HG02642 (cell line): ENCODE measurements around the gene TANGO6.
"Not testable (repeated sequence)": the region's sequence is repeated elsewhere in the genome, so short reads cannot be mapped to it uniquely, and the experiment has no call there.

Source experiments
- ATAC-seq: cut with Tn5 transposase; IDR thresholded peaks from one replicate; pipeline ENCODE4 v1.9.1; 2021; ENCODE audit warnings: mild to moderate bottlenecking; ENCODE audit not compliant: unreplicated experiment, poor library complexity

Gene TANGO6

GRCh38 chr16:68954911-68955635, 111.7 kb downstream of the TANGO6 start:
- ATAC-seq, result no peak

DNA sequence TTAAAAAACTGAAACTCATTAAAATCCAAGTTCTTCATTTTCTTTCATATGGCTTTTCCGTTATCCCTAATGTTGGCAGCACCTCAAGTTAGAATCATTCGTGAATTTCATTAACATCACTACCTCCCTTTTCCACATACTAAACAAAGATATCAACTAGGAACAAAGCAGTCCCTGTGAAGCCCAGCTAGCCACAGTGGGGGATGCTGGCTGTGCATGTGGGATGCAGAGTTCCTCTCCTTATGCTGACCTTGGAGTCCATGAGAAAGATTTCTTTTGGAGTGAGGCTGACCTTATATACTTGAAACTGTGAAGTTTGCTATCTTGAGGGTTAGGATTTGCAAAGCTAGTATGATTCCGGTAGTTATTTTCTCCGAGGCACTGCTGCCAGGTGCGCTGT, 117.6 kb downstream of the TANGO6 start:
- ATAC-seq, result no peak

GRCh38 chr16:68961778-68962402, 118.6 kb downstream of the TANGO6 start:
- ATAC-seq, result no peak

DNA sequence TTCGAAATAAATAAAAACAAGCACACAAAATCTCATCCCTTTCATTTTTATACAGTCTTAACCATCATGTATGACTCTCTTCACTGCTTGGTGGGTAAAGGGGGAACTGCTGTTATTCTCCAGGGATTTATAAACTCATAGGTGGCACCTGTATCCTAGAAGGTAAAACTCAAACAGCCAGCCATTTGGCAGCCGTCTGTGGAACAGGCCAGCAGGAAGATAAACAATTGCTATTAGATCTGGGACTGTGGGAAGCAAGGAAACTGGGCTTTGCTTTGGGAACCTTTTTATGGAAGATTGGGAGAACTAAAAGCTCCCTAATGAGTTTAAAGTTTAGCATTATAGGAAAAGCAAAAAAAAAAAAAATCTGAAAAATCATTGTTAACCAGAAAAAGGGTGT, 126.0 kb downstream of the TANGO6 start:
- ATAC-seq, result no peak

- no peak for ATAC-seq
These were observed 128.7 kb downstream of the TANGO6 start for GRCh38 chr16:68972013-68972412.

- no peak for ATAC-seq
These were observed 129.4 kb downstream of the TANGO6 start for GRCh38 chr16:68972720-68973119.

DNA sequence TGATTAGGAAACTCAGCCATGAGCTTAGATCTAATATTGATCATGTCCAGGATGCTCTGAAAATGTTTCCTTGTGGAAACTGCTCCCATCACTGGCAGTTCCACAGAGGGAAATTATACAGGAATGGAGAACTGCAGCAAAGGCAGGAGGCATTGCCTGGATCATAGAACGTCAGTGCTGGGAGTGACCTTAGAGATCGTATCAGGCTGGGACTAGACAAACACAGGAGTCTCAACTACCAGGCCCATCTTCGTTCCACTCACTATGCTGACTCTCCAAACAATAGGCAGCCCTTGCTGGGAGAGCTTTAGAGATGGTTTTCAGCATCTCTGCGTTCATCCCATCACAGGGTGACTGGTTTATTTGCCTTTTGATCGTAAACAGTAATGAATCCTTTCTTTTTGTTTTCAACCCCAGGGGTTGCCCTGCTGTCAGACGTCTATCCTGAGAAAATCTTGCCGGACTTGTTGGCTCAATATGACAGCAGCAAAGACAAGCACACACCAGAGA, 130.3 kb downstream of the TANGO6 start:
- no peak for ATAC-seq

- no peak for ATAC-seq
These were observed 135.1 kb downstream of the TANGO6 start for GRCh38 chr16:68978303-68978954.

- ATAC-seq, result no peak
These were observed 137.5 kb downstream of the TANGO6 start for GRCh38 chr16:68980695-68981315.

DNA sequence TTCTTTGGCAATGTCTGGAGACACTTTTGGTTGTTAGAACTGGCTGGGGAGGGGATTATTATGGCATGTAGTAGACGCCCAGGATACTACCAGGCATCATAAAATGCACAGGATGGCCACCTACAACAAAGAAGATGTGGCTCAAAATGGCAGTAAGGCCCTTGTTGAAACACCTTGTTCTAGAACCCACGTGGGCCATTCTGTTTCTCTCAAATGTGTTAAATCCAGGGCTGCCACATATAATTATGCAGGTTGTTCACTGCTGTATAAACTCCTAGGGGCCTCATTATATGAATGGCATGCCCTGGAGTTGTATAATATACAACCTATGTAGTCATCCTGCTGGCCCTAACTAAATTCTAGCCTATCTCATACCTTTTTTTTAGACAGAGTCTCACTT, 138.6 kb downstream of the TANGO6 start:
- ATAC-seq, result no peak

- no peak for ATAC-seq
These were observed 141.1 kb downstream of the TANGO6 start for GRCh38 chr16:68984467-68984866.

DNA sequence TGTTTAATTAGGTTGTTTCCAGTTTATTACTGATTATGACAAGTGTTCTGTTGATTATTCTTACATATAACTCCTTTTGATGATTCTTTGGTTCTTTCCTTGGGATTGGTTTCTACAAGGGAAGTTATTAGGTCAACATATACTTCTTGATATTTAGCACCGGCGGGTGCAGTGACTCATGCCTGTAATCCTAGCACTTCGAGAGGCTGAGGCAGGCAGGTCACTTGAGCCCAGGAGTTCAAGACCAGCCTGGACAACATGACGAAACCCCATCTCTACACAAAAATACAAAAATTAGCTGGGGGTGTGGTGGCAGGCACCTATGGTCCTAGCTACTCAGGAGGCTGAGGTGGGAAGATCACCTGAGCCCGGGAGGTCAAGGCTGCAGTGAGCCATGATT, 141.9 kb downstream of the TANGO6 start:
- no peak for ATAC-seq

- ATAC-seq, result no peak
These were observed 142.5 kb downstream of the TANGO6 start for GRCh38 chr16:68985855-68986254.

GRCh38 chr16:68987734-68988457, 144.6 kb downstream of the TANGO6 start:
- ATAC-seq, result no peak

DNA sequence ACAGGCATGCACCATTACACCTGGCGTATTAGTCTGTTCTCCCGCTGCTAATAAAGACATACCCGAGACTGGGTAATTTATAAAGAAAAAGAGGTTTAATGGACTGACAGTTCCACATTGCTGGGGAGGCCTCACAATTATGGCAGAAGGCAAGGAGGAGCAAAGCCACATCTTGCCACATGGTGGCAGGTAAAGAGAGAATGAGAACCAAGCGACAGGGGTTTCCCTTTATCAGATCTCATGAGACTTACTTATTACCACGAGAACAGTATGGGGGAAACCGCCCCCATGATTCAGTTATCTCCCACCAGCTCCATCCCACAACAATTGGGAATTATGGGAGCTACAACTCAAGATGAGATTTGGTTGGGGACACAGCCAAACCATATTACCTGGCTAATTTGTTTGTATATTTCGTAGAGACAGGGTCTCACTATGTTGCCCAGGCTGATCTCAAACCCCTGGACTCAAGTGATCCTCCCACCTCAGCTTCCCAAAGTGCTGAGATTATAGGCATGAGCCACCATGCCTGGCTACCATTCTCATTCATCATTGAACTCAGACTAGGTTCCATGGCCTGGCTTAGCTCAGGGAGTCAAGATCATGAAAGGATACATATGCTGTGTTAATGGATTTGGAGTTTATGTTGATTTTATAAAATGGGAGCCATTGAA, 147.0 kb downstream of the TANGO6 start:
- not testable (repeated sequence) for ATAC-seq

DNA sequence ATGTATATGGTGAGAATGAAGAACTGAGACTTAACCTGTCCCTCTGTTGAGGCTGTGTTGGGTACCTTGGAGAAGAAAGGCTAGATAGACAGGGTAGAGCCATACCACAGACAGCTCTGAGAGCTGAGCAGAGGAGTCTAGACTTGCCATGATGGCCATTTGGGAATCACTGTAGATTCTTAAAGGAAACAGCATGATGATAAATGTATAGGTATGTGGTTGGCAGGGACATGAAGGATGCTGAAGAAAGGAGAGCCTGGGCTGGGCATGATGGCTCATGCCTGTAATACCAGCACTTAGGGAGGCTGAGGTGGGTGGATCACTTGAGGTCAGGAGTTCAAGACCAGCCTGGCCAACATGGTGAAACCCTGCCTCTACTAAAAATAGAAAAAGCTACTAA, 147.7 kb downstream of the TANGO6 start:
- ATAC-seq, result no peak

DNA sequence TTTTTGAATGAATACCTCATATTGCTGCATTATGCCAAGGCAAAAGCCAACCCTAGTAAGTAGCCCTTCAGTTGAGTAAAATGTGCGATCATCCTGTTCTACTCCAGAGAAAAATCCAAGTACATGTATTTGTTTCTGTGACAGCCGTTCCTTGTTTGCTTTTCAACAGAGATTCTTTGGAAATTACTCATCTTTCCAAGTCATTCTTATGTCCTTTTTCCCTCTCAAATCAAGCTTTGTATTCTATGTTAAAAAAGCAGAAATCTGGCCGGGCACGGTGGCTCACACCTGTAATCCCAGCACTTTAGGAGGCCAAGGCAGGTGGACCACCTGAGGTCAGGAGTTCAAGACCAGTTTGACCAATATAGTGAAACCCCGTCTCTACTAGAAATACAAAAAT, 149.2 kb downstream of the TANGO6 start:
- no peak for ATAC-seq

DNA sequence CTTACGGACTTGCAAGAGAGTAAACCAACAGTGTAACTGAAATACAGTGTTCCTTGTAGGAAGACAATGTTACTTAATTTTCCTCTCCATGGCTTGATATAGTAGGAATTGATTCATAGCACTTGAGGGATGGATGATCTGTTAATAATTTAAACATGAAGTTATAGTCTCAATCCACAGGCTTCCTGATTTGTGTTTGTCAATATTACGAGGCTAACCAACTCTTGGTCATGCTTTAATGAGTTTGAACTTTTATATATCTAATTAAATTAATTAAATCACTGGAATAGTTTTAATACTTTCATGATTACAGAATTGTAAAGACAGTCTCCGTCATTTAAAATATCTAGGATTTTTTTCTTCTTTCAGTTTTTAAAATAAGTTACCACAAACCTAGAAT, 150.1 kb downstream of the TANGO6 start:
- ATAC-seq, result no peak

DNA sequence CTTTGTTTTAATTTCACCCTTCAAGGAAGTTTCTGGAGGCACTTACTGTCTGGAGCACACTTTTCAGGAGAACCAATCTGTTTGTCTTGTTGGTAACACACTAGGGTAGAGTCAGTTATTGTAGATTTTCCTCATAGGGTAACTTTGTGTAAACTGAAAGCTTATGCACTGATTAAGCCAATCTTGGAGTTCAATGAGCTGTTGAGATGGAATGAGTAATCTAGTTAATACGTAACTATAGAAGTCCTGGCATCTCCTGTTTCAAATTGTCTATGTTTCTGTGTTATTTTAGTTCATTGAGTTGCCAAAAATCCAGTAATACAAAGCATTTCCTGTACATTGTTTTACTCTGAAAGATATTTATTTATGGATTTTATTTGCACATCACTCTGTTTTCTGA, 150.6 kb downstream of the TANGO6 start:
- ATAC-seq, result no peak

DNA sequence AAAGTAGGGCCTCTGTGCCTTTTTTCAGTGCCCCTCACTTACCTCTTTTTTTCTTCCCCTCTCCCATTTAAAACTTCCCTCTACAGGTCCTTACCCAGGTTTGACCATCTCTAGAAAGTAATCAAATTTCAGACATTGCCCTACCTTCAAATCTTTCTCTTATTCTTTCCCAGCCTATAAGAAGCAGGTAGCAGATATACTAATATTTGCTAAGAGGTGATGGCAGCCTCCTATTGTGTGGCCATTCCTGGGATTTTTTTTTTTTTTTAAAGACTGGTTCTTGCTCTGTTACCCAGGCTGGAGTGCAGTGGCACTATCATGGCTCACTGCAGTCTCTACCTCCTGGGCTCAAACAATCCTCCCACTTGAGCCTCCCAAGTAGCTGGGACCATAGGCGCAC, 151.0 kb downstream of the TANGO6 start:
- no peak for ATAC-seq
